HG03280 (cell line): ENCODE results near the gene ANXA11.
"Not testable (repeated sequence)": the region's sequence is repeated elsewhere in the genome, so short reads cannot be mapped to it uniquely, and the experiment has no call there.

Experiments used
- ATAC-seq: cut with Tn5 transposase; IDR thresholded peaks from one replicate; pipeline ENCODE4 v1.9.1; 2021; ENCODE audit warnings: mild to moderate bottlenecking, moderate library complexity; ENCODE audit not compliant: unreplicated experiment

ANXA11 gene

DNA sequence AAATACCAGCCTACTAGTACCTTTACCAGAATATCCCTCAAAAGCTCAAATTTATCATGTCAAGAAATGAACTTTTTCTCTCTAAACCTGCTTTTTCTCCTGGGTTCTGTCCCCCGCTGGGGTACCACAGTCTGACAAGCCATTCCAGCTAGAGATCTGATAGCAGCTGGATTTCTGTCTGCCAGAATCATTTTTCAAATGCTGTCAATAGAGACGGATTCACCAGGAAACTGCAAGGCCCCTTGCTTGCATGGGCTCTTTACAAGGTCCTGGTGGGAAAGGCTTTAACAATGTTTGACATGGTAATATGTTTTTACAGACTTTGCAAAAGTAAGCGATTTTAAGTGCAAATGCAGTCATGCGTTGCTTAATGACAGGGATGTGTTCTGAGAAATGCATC lies 4.9 kb upstream of the ANXA11 start:
- ATAC-seq: no peak

DNA sequence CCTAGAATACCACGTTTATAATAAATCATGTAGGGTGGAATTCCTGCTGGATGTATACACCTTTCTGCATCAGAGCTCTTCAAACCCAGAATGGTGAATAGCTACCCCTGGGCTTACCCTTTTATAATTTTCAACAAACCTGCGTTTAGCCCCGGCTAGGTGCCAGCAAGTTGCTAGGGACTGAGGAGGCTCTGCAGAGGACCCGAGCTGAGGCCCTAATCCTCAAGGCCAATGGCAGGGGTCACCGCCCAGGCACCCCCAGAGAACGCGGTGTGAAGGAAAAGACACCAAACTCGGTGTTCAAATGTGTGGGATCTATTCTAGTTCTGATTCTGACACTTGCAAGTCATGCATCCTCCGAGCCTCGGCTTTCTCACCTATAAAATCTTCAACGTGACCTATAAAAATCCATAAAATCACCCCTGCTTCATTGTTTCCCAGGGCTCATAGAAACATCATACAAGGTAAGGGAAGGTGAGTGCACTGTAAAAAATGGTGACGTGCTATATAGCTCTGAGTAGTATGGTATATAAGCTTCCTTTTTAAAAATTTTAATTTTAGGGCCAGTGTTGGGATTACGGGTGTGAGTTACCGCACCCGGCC lies 2.5 kb upstream of the ANXA11 start:
- ATAC-seq: no peak

DNA sequence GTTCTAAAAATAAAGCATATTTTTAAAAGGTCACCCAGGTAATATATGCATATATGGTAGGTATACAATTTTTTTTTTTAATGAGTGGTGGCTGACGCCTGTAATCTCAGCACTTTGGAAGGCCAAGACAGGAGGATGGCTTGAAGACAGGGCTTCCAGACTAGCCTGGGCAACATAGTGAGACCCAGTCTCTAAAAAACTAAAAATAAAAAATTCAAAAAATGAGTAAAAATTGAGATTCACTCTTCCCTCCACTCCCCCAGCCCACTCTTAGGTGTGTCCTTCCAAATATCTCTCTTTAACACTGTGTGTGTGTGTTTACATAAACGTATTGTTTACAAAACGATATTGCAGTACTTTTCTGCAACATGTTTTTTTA lies 929 bp upstream of the ANXA11 start:
- no peak for ATAC-seq

DNA sequence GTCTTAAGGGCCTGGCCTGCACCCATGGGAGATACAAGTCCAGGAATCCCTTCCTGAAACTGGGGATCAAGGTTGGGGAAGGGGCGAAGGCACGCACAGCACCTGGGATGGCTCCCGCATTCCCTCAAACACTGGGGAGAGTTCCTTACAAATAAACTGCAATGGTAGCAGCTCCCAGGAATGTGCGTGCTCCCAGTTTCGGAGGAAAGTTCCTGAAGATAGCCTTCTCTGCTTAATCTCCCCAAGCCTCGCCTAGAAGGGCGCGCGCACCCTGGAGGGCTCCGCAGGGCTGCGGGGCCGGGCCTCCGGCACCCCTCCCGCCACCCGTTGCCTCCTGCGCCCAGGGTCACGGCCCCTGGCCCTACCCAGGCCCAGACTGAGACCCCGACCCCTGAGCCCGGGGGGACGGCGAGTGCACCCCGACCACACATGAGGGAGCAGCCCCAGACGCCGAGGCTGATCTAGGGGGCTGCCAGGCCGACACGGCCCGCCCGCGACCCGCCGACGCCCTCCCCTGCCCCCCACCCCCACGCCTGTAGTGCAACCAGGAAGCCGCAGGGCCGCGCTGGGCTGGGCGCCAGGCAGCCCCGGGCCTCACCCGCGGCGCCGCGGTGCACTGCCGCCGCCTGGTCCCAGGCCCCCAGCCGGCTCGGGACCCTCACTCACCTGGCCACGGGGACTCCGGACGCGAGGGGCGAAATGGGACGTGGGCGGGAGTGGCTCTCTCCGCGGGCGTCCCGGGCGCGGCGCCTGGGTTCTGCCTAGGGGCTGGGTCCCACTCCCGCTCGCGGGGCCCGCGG lies 460 bp downstream of the ANXA11 start:
- ATAC-seq: peak; percentile 42

DNA sequence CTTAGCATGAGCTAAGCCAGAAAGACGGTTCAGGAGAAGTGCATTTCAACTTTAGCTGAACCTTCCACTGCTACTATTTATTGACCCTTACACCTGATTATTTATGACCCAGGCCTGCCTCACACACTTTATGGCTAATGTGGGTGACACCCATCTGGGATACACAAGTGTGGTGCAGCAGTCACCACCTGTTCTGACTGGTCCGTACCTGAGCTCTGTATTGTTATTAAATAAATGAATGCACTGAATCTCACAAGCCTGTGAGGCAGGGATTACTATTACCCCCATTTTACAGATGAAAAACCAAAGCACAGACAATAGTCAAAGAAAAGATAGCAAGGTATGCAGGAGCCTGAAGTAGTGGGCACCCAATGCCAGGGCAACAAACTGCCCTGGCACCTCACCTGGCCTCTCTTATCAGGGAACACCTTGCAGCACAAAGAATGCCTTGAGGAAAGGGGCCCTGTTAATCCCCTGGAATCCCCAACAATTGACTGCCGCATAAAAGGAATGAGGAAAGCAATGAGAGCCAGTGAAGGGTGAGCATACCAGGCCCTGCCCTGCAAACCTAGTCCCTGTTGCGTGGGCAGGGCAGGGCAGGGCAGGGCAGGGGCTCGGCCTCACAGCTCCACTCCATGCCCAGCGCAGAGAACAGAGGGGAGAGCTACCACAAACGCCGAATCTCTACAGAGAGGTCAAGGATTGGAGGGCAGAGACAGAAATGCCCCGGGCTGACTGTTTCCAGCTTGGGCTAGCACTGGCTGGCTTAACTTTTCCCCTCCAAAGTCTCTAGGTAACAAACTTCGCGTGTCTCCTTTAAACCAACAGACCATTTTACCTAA lies 1.3 kb downstream of the ANXA11 start:
- no peak for ATAC-seq

DNA sequence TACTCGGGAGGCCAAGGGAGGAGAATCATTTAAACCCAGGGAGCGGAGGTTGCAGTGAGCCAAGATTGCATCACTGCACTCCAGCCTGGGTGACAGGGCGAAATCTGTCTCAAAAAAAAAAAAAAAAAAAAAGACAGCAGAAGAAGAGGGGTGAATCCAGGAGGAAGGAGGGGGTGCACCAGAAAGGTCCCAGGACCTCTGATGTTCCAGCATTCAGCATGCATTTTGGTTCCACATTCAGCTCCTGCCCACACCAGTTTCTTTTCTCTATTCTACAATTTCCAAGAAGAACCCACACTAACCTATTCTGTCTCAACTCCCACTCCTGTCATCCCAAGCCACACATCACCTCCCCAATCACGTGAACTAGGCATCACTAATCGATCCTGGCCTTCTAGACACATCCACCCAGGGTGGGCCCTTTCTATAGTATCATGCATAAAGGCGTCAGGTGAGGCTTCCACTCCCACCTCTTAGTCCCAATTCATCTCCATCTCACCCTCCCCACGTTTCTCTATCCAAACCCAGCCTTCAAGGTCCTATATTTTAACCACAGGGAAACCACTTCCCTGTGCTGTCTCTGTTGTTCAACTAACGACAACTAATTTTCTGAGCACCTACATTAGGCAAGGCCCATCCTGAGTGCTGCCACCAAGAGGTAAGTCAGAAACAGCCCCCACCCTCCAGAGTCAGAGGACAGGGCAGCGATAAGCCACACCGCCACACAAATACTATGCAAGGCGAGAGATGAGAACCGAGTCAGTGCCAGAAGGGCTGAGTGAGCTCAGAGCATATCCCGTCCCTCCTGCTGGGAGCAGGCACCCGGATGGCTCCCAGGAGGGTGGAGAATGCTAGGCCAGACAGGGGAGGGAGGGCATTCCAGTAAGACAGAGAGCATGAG lies 2.2 kb downstream of the ANXA11 start:
- ATAC-seq: peak; percentile 46

DNA sequence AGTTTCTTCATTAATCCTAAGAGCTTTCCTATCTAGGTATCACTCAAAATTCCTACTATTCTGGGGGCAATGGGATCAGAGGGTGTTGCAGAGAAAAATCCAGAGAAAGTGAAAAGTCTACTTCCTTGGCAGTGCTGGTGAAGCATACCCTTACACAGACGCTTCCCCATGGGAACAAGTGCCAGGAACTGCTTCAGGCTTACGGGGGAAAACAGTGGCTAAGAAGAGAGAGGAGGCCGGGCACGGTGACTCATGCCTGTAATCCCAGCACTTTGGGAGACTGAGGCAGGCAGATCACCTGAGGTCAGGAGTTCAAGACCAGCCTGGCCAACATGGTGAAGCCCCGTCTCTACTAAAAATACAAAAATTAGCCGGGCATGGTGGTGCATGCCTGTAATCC lies 2.8 kb downstream of the ANXA11 start:
- not testable (repeated sequence) for ATAC-seq

DNA sequence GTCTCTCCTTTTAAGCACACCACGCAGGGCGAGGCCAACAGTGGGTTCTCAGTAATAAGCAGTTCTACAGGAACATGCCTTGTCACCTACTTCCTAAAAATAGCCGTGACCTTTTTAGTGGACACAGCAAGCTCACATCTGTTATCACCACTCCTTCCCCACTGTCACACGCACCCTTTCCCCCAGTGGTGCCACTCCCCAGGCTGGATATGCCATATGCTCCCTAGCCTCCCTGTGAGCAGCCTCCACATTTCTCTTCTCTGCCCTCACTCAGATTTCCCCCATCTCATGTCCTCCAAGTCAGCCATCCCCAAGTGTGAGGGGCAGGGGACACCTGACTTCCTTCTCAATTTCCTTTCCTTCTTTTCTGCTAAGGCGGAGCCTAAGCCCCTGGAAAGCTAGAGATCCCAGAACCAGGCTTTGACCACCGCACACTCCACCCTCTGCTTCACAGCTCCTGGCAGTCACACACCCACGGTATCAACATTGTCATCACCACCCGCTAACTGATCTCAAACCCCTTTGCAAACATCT lies 3.7 kb downstream of the ANXA11 start:
- no peak for ATAC-seq

DNA sequence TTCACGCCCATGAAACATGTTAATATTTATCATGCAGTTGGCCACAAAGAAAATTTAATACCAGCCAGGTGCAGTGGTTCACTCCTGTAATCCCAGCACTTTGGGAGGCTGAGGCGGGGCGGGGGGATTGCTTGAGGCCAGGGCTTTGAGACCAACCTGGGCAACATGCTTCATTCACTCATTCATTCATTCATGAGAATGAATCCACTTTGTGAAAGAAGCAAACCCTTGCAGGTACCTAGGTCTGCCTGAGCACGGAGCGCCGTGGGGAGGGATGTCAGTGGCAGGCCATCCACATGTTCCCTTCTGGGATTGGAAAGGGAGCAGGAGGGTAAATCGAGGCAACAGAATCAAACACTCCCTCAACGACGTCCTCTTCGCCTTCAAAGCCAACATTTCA lies 4.7 kb downstream of the ANXA11 start:
- no peak for ATAC-seq

DNA sequence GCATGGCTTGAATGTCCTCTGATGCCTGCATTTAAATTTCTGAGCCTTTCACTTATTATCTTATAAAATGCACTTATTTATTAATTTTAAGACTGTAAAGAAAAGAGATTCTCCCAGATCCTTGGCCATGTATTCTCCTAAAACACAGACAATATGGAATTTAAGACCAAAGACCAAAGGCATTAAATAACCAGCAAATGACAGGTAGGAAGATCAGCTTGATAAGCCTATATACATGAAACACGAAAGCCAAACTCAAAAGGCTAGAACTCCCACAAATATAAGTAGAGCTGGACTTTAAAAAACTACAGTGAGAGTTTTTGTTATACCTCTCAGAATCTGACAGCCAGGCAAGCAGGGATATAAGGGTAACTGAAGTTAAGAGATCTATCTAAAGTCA lies 5.1 kb downstream of the ANXA11 start:
- ATAC-seq: no peak

DNA sequence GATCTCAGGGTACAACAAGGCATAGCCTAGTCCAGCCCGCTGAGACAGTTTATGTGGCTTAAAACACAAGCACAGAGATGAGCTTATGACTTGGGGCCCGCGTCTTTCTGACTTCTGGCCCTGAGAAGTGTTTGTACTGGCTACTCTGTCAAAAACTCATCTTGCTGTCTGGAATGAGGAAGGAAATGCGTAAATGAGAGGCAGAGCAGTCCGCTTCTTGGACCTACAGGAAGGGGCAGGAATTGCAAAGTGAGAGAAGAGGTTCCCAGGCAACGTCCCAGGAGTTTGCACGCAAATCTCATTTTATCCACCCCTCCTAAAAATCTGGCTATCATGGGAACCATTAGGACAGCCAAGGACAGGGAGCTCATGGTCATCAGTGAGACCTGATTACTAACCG lies 5.5 kb downstream of the ANXA11 start:
- no peak for ATAC-seq

DNA sequence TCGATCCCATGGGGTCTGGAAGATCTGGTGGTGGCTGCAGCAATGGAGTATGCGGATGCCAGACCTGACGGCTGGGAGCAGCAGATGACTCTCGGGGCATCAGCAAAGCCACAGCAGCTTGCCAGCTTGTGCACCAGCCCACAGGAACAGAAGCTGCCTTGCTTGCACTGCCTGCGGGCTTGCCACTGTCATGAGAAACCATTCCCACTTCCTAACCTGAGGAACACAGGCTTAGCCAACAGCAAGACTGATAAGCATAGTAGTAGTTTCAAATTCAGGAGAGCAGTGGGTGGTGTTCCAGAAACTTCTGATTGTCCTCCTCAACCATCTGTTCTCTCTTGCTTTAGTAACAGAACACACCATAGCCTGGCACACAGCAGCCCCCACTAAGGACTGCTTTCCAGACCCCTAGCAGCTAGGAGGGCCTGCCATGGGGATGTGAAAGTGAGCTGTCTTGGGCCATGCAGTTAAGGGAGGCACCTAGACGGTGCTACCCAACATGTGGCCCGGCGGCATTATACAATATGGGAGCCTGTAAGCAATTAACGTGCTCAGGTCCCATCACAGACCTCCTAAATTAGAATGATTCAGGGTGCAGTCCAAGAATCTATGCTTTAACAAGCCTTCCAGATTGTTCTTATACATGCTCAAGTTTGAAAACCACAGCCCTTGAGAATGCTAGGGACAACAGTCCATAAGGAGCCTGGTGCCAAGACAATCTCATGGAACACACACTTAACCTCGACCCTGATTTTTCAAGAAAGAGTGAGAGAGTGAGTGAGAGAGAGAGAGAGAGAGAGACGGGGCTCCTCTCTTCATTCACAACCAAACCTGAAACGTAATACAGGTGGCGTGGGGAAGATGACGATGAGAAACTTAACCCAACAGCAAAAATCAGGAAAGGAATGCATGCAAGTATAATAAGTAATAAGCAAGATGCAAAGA lies 7.1 kb downstream of the ANXA11 start:
- no peak for ATAC-seq

DNA sequence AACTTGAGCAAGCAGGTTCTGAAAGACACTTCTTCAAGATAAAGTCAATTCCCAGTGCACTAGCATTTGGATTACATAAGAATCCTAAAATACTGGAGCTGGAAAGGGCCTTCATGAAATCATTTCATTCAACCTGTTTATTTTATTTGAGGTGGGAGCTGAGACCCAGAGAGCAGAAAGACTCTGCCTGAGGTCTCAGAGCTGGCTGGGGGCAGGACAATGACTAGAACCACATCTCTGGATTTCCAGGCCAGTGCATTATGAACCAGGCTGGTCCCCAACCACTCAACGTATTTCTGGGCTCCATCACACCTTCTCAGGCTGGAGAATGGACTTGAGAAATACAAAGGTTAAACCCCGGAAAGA lies 8.4 kb downstream of the ANXA11 start:
- no peak for ATAC-seq

DNA sequence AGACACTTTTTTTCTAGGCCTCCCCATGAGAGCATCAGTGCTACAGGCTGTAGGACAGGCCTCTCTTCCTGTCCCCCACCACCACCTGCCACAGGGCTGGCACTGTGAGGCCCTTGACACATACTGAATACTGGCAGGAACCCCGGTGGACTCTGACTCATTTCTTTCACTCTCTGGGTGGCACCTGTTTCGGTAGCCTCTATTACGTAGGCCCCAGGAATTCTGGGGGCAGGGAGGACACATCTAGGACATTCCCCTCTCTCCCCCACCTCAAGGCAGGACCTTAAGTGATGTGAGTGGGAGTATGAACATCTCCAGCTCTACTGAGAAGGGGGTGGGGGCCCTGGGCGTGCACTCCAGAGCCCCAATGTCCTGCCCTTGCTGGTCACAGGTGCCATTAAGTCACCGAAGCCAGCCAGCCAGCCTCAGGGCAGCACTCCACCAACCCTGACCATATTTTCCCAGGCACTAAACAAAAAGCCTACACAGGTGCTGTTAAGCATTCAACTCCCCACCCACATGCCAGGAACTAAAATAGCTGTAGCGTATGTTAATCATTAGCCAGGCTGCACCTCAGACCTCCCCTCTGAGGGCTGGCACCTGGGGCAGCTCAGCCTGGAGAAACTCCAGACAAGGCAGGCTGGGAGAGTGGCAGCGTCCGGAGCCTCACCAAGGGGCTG lies 8.9 kb downstream of the ANXA11 start:
- ATAC-seq: peak; percentile 78

DNA sequence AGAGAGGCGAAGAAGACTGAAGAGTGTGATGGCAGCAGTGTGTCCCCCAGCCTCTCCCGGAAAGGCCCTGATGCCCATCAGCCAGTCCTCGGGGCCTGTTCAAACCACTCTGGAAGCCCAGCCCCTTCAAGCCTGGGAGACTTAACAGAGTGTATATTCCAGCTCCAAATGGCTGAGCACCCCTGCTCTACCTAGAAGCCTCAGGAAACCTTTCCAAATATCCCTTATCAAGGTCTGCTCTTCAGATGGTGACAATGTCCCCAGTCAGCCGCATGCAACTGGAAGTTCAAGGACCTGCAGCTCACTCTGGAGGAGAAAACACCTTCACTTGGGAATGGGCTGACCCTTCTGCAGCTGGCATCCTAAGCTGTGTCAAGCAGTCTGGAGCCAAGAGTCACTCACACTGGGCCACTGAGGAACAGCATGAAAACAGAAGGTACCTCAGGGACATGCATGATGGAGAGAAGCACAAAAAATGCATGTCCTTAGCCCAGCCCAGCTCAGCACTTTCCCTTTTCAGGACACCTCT lies 10.2 kb downstream of the ANXA11 start:
- no peak for ATAC-seq

DNA sequence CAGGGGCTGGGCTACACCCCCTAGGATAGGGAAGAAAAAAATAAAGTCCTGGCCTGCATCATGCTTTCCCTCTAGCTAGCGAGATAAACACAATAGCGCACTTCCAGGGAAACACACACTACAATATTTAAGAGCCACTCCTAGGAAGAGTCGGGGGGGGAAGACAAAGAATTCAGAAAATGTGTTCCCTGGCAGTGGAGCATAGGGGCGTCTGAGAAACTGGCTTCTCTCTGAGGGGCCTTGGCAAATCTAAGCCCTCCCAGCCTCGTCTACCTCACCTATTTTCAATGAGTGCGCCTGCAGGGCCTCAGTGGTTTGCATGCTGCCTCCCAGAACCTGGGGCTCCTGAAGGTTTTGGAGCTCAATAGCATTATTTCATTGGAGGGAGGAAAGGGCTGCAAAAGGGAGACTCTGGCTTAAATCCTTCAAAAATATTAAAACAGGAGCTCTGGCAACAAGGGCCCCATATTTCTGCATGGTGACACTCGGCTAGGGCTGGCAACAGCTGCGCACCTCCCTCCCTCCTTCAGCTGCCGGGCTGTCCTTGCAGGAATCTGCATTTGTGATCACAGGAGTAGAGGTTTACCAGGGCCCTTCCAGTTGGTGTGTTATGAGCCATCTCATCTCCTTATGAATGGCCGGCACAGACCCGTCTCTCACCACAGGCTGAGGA lies 10.8 kb downstream of the ANXA11 start:
- ATAC-seq: no peak

DNA sequence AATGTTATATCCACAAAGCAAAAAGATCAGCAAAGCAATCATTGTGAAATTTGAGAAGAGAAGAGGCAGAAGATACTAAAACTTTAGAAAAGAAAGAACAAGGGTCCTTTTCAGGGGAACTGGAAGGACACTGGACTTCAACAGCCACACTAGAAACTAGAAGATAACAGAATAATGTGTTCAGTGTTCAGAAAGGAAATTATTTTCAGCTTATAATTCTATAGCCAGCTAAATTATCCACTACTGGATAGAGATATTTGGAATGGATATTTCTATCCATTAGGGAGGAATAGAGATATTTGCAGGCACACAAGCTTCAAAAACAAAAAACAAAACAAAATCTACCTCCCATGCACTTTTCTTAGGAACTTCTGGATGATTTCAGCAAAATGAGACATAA lies 12.8 kb downstream of the ANXA11 start:
- ATAC-seq: no peak

DNA sequence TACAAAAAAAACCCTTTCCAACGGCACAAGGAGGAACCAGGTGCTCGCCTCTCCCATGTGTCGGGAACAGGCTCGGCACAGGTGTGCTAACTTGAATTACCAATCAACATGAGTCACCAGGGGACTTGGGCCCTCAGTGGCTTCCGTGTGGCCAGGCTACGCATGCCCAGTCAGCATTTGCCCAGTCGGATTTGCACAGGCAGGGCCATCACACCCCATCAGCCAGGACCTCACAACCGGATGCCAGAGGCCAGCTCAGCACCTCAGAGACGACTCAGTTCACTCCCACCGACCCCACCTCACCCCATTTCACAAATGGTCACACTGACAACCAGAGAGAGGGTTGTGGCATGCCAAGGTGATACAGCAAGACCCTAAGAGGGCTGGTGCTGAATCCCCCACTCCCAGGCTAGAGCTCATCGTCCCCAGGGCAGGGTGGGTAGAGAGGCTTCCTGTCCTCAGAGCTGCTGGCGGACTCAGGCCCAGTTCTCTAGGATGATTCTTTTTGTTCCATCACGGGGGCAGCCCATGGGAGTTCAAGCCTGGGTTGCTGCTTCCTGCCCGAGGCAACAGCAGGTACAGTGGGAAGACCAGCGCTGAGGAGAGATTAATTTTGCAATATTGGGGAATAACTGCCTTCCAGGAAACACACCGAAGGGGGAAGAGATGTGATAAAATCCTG lies 13.6 kb downstream of the ANXA11 start:
- ATAC-seq: no peak
